ENCODE data around the gene TMEM123. TPM values are rescaled to one million over a fixed set of nuclear protein-coding genes. Genes with fewer than 3 reads are reported as not detected.

TMEM123 gene
- total and polyA plus RNA-seq, 2 of the 4 experiments (the other 2 are of a cell fraction) = 96.9 to 127 TPM

- Histone ChIP-seq H3K9me3 (ENCODE audit: control insufficient read depth, insufficient read depth, low read length) (0 out of 2 replicates have a peak, but pooled peaks cover 2% of the 10 kb centered on the region), H2BK15ac (ENCODE audit: low read depth, low read length) (no peak overlapping the region), H3K4me3 (ENCODE audit: insufficient read depth, low read depth, low read length) (no peak overlapping the region), H2AFZ (replicated peaks; ENCODE audit: low read length, poor library complexity) (no peak overlapping the region), H4K91ac (ENCODE audit: insufficient read depth, low read depth, low read length) (no peak overlapping the region), H2BK5ac (ENCODE audit: low read depth, low read length, poor library complexity, severe bottlenecking) (no peak overlapping the region), H3K9me1 (ENCODE audit: insufficient read depth, low read length) (peaks cover 9% of the 10 kb centered on the region), H4K20me1 (ENCODE audit: insufficient read depth, low read length) (peaks cover 19% of the 10 kb centered on the region), H2AK5ac (ENCODE audit: low read depth, low read length) (no peak overlapping the region), H3K4me2 (ENCODE audit: low read depth, low read length) (no peak overlapping the region), H3K9ac (ENCODE audit: low read depth, low read length) (no peak overlapping the region), H2AK9ac (replicated peaks; ENCODE audit: low read depth, low read length, poor library complexity) (no peak overlapping the region), H3K27me3 (ENCODE audit: control insufficient read depth, insufficient read depth, low read length) (no peaks in the 10 kb centered on the region), H3K56ac (ENCODE audit: extremely low read depth, insufficient read depth, low read length) (no peak overlapping the region), H3K14ac (replicated peaks; ENCODE audit: low read depth, low read length) (no peak overlapping the region), H4K5ac (ENCODE audit: low read depth, low read length) (no peak overlapping the region), H4K8ac (ENCODE audit: low read depth in 2 of 2, low read length in 2 of 2) (no peak overlapping the region), H2BK20ac (ENCODE audit: low read depth, low read length) (no peak overlapping the region), H3K36me3 (ENCODE audit: control insufficient read depth, insufficient read depth, low read length) (peaks cover 29% of the 10 kb centered on the region), H3K23ac (ENCODE audit: low read depth, low read length) (no peak overlapping the region), H3K4me1 (ENCODE audit: control insufficient read depth, insufficient read depth, low read length) (peaks cover 6% of the 10 kb centered on the region), H3K18ac (ENCODE audit: low read depth, low read length) (no peak overlapping the region), H3K4ac (ENCODE audit: low read depth, low read length) (no peak overlapping the region), H3K27ac (ENCODE audit: insufficient read depth, low read length) (no peak overlapping the region), H3K79me1 (ENCODE audit: low read depth in 1 of 2, low read length in 2 of 2) (peaks cover 28 to 43% of the 10 kb centered on the region in 2 experiments), H2BK120ac (ENCODE audit: low read depth, low read length) (no peak overlapping the region)
- dilution Hi-C loops (cut with HindIII; ENCODE audit: low sequenced_read_pairs, unreplicated experiment) (no loop called here), intact Hi-C loops (cut with micrococcal nuclease) (no loop called here), in situ Hi-C loops (cut with MboI; ENCODE audit: low sequenced_read_pairs) (no loop called here)
- no TSS peak for BruUV-seq (replicated peaks)
- TF ChIP-seq RAD21 (IDR thresholded peaks at IDR 0.05; ENCODE audit: low read length) = no peak
- no peak for TF ChIP-seq SMC3 (IDR thresholded peaks at IDR 0.05; ENCODE audit: low read depth, low read length)
- no peak for TF ChIP-seq CEBPB (IDR thresholded peaks at IDR 0.05; ENCODE audit: low read depth, low read length)
- TF ChIP-seq USF2 (IDR thresholded peaks at IDR 0.05; ENCODE audit: low read depth, low read length) = no peak
- TF ChIP-seq RFX5 (IDR thresholded peaks at IDR 0.05; ENCODE audit: low read depth, low read length) = no peak
- no peak for TF ChIP-seq MAFK (IDR thresholded peaks at IDR 0.05; ENCODE audit: low read depth, low read length)
- no peak for TF ChIP-seq MAZ (IDR thresholded peaks at IDR 0.05; ENCODE audit: borderline replicate concordance, low read depth, low read length)
- no peak for TF ChIP-seq NFE2L2 (IDR thresholded peaks at IDR 0.05; ENCODE audit: low read depth, low read length)
- TF ChIP-seq BHLHE40 (IDR thresholded peaks at IDR 0.05; ENCODE audit: low read depth, low read length) = no peak
- TF ChIP-seq RCOR1 (IDR thresholded peaks at IDR 0.05; ENCODE audit: insufficient replicate concordance, low read length) = no peak
- TF ChIP-seq POLR2A (IDR thresholded peaks at IDR 0.05; ENCODE audit: low read depth, low read length) = no peak
- no peak for TF ChIP-seq FOS (IDR thresholded peaks at IDR 0.05; ENCODE audit: low read depth, low read length)
- no peak for TF ChIP-seq ELK1 (IDR thresholded peaks at IDR 0.05; ENCODE audit: borderline replicate concordance, low read depth, low read length)
- CTCF ChIA-PET = interaction anchor here (0.5 to 0.7 kb wide), 2 partner anchors 63 to 238 kb away, joined by 3 to 4 read pairs; no protein-coding TSS in a partner anchor
- 83% methylated on average over 1 of the region's 3 CpGs; no CpG with 5 or more reads in 1 of the 2 experiments for WGBS, 2 experiments (ENCODE audit: extremely low coverage in 2 of 2, insufficient read length in 1 of 2)
- ATAC-seq (ENCODE audit: low read depth) (no peak), DNase-seq (no peak)
- POLR2A ChIA-PET (ENCODE audit: unreplicated experiment) = interaction anchor here (0.6 kb wide), 1 partner anchor 155 kb away, joined by 3 read pairs; no protein-coding TSS in a partner anchor
Measured at GRCh38 chr11:102360681-102361080, 91.9 kb downstream of the TMEM123 start.
